DMS153 (cell line): ENCODE measurements around the gene KRT86.
"Not testable (repeated sequence)": the region's sequence is repeated elsewhere in the genome, so short reads cannot be mapped to it uniquely, and the experiment has no call there.

ENCODE experiments used
- DNase-seq: peaks from one replicate; lab custom pipeline; 2025; lab: John Stamatoyannopoulos, UW

Gene KRT86

GRCh38 chr12:52314511-52314910 is 40.1 kb downstream of the KRT86 start:
- DNase-seq = no peak

GRCh38 chr12:52315721-52316120 is 41.3 kb downstream of the KRT86 start:
- DNase-seq = not testable (repeated sequence)

- DNase-seq = no peak
Observed at GRCh38 chr12:52316290-52316689, 41.8 kb downstream of the KRT86 start.

GRCh38 chr12:52316701-52317100 is 42.3 kb downstream of the KRT86 start:
- no peak for DNase-seq

GRCh38 chr12:52317468-52318052 is 43.1 kb downstream of the KRT86 start:
- no peak for DNase-seq

- no peak for DNase-seq
Observed at GRCh38 chr12:52318241-52318990, 44.0 kb downstream of the KRT86 start.

- peak; percentile 22 for DNase-seq
Observed at GRCh38 chr12:52319097-52319496, 44.7 kb downstream of the KRT86 start.

- DNase-seq = no peak
Observed at GRCh38 chr12:52320784-52321400, 46.4 kb downstream of the KRT86 start, which contains the start of gene KRT83. TSS of gene KRT83 (minus strand) at chr12:52321398. CDS start at chr12:52321335, 63 bp downstream.

GRCh38 chr12:52321418-52321817 is 47.0 kb downstream of the KRT86 start:
- peak; percentile 86 for DNase-seq

GRCh38 chr12:52322069-52322468 is 47.6 kb downstream of the KRT86 start:
- DNase-seq = no peak

- DNase-seq = no peak
Observed at GRCh38 chr12:52323001-52323400, 48.6 kb downstream of the KRT86 start.

- DNase-seq = no peak
Observed at GRCh38 chr12:52323416-52324152, 49.1 kb downstream of the KRT86 start.

- no peak for DNase-seq
Observed at GRCh38 chr12:52324153-52324444, 49.7 kb downstream of the KRT86 start.

GRCh38 chr12:52327052-52327829 is 52.8 kb downstream of the KRT86 start:
- peak; percentile 79 for DNase-seq

- DNase-seq = no peak
Observed at GRCh38 chr12:52327830-52328500, 53.5 kb downstream of the KRT86 start.

- DNase-seq = no peak
Observed at GRCh38 chr12:52331039-52331438, 56.6 kb downstream of the KRT86 start.

- no peak for DNase-seq
Observed at GRCh38 chr12:52331833-52332232, 57.4 kb downstream of the KRT86 start.

GRCh38 chr12:52332381-52332780 is 57.9 kb downstream of the KRT86 start:
- DNase-seq = no peak

GRCh38 chr12:52333321-52333720 is 58.9 kb downstream of the KRT86 start:
- DNase-seq = peak; percentile 39

- no peak for DNase-seq
Observed at GRCh38 chr12:52334185-52334584, 59.7 kb downstream of the KRT86 start.

GRCh38 chr12:52335598-52336262 is 61.3 kb downstream of the KRT86 start:
- DNase-seq = peak; percentile 71
